Mammary epithelial cell (primary cell): ENCODE measurements around the gene TNRC6A.

ENCODE experiments used
- EZH2 ChIP-seq: IDR thresholded peaks from 2 replicates; pipeline ENCODE4 v1.6.1; 2012; ENCODE audit warnings: low read length, inconsistent platforms, borderline replicate concordance
- TF ChIP-seq, protein P1 (sequence below), 2 donors: IDR thresholded peaks in 1 of 2; conservative IDR thresholded peaks in 1 of 2; 2 replicates each; pipeline ENCODE4 v1.5.1; 2011 to 2012; ENCODE audit warnings: inconsistent platforms in 2 of 2, low read length in 2 of 2, mild to moderate bottlenecking in 2 of 2, control low read depth in 1 of 2, low read depth in 1 of 2; ENCODE audit not compliant: insufficient read depth in 1 of 2; ENCODE audit errors: extremely low read depth in 1 of 2

DNA sequence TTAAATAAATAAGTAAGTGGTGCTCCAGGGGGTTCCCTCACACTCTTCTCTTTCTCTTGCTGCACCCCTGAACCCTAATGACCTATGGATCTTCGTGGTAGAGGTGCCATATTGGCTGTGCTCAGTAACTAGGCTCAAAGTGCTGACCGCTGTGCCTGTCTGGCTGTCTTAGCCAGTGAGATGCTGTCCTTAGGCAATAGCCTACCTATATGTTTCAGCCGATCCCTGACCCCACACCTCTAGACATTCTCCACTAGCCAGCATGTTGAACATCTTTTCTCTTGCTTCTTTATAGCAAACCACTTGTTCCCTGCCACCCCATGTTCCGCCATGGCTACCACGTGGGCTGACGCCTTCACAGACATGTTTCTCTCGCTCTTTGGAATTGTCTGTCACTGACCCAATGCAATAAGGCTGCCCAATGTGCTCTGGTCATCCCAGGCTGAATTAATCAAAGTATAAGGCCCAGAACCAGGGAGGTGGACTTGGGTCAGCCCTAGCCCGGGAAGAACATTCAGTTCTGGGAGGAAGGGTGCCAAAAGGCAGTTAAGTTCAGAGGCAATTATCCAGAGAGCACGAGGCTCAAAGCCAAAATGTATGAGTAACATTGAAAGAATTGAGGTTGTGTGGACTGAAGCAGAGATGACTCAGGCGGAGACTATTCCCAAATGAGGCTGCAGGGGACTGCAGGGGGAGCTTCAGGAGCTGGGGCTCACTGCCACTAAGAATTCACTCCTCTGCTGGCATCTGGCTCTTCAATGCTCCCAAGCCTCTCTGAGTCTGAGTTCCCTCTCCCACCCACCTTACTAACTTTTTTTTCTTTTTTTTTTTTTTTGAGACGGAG, 28.7 kb upstream of the TNRC6A start:
- TF ChIP-seq, protein P1, sequence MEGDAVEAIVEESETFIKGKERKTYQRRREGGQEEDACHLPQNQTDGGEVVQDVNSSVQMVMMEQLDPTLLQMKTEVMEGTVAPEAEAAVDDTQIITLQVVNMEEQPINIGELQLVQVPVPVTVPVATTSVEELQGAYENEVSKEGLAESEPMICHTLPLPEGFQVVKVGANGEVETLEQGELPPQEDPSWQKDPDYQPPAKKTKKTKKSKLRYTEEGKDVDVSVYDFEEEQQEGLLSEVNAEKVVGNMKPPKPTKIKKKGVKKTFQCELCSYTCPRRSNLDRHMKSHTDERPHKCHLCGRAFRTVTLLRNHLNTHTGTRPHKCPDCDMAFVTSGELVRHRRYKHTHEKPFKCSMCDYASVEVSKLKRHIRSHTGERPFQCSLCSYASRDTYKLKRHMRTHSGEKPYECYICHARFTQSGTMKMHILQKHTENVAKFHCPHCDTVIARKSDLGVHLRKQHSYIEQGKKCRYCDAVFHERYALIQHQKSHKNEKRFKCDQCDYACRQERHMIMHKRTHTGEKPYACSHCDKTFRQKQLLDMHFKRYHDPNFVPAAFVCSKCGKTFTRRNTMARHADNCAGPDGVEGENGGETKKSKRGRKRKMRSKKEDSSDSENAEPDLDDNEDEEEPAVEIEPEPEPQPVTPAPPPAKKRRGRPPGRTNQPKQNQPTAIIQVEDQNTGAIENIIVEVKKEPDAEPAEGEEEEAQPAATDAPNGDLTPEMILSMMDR (conservative IDR thresholded peaks at IDR 0.05 in 1 of 2, IDR thresholded peaks at IDR 0.05 in 1 of 2; ENCODE audit: extremely low read depth in 1 of 2, insufficient read depth in 1 of 2, low read depth in 1 of 2, low read length in 2 of 2) = peak; percentile 22 to 50
- no peak for TF ChIP-seq EZH2
